Measurements from ENCODE around the gene RORC.

Gene RORC

GRCh38 chr1:151831605-151832004 lies at the start of gene RORC:
Gene RORC, minus strand, starts transcription at chr1:151831802. Its CDS starts 38 bp downstream, at chr1:151831764.
- no peak for DNase-seq

- DNase-seq: no peak
Observed at GRCh38 chr1:151875419-151876097, 44.0 kb upstream of the RORC start.

GRCh38 chr1:151872776-151873175 lies 41.2 kb upstream of the RORC start:
- peak; percentile 65 for DNase-seq

- no peak for DNase-seq
Observed at GRCh38 chr1:151871284-151872030, 39.9 kb upstream of the RORC start.

GRCh38 chr1:151868486-151868885 lies 36.9 kb upstream of the RORC start:
- DNase-seq: no peak

- peak; percentile 19 for DNase-seq
Observed at GRCh38 chr1:151867765-151868411, 36.3 kb upstream of the RORC start.

- no peak for DNase-seq
Observed at GRCh38 chr1:151867321-151867720, 35.7 kb upstream of the RORC start.

GRCh38 chr1:151864411-151864810 lies 32.8 kb upstream of the RORC start:
- no peak for DNase-seq

GRCh38 chr1:151862604-151863003 lies 31.0 kb upstream of the RORC start:
- peak; percentile 32 for DNase-seq

- DNase-seq: no peak
Observed at GRCh38 chr1:151860504-151861187, 29.0 kb upstream of the RORC start.

- no peak for DNase-seq
Observed at GRCh38 chr1:151859891-151860293, 28.3 kb upstream of the RORC start.

- DNase-seq: no peak
Observed at GRCh38 chr1:151858886-151859665, 27.5 kb upstream of the RORC start.

GRCh38 chr1:151858030-151858746 lies 26.6 kb upstream of the RORC start:
- DNase-seq: no peak

GRCh38 chr1:151855933-151856332 lies 24.3 kb upstream of the RORC start:
- peak; percentile 47 for DNase-seq

- DNase-seq: peak; percentile 50
Observed at GRCh38 chr1:151855516-151855915, 23.9 kb upstream of the RORC start.

- no peak for DNase-seq
Observed at GRCh38 chr1:151854658-151855057, 23.1 kb upstream of the RORC start.

GRCh38 chr1:151853411-151853943 lies 21.9 kb upstream of the RORC start, which contains the start of gene THEM5:
Gene THEM5, minus strand, starts transcription at chr1:151853712. Its CDS starts 147 bp downstream, at chr1:151853565.
- peak; percentile 56 for DNase-seq

- no peak for DNase-seq
Observed at GRCh38 chr1:151852733-151853132, 21.1 kb upstream of the RORC start.

- no peak for DNase-seq
Observed at GRCh38 chr1:151851886-151852285, 20.3 kb upstream of the RORC start.

GRCh38 chr1:151849871-151850270 lies 18.3 kb upstream of the RORC start:
- no peak for DNase-seq

GRCh38 chr1:151849126-151849525 lies 17.5 kb upstream of the RORC start:
- no peak for DNase-seq
